Heart left ventricle (tissue), 13 donors: Measurements from ENCODE around the gene FAM131C.
"Not testable (repeated sequence)": the region's sequence is repeated elsewhere in the genome, so short reads cannot be mapped to it uniquely, and the experiment has no call there.

Experiments used
- CTCF ChIP-seq, 12 donors: fragments of 200-600 bp; sonication (generic) in 4 of 12; IDR thresholded peaks; one replicate each; pipeline versions ENCODE4 v1.5.0 to v1.8.0; 2018 to 2022; ENCODE audit warnings: antibody characterized with exemption in 12 of 12, mild to moderate bottlenecking in 5 of 12
- POLR2A ChIP-seq, 2 donors: fragments of 450-650 bp; IDR thresholded peaks; one replicate each; pipeline ENCODE4 v1.6.1; 2017; ENCODE audit warnings: antibody characterized with exemption in 2 of 2, mild to moderate bottlenecking in 2 of 2, moderate library complexity in 2 of 2
- donor health status: ischemic (EF 13 %, LVEDD 7.1; RV severe dilation, severe dysfunction).
- donor health status: DM: no; HTN: yes; CAD: no.
- donor health status: DM: no; HTN: no; CAD: no.
- donor health status: ischemic (EF 25% LVEDD 6.9; RV normal size, moderate dysfunction).
- donor health status: ischemic (EF 25% LVEDD 5.7; RV mildly dilated, moderate dysfunction).
- donor health status: ischemic (EF 35%, LVEDD 5.7; RV mildly dilated, moderate dysfunction).
- donor health status: nonischemic (EF 11% LVEDD 7.7; RV severe dilation, severe dysfunction).
- donor health status: DM: yes; HTN: yes; CAD: no.
- donor health status: PGD.
- donor health status: ischemic (EF 29% LVEDD 5.4; RV normal size, mild dysfunction).
- donor health status: nonischemic (EF 23%, LVEDD 6.1; RV moderate dilation, normal function).

DNA sequence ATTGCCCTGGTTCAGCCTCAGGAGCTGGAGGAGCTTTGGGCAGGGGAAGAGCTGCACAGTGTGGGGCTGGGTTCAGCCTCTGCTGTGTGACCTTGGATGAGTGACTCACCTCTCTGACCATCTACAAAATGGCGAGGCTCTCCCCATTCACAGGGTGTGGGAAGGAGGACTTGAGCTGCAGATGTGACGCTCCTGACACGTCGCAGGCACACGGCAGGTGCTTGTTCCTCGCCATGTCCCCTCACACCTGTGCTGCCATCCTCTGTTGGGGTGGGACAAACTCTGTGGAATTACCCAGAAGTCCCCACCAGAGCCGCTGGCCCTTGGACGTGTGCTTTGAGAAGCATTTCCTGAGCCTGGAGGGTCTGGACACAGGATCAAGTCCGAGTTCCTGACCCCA lies 52.6 kb downstream of the FAM131C start:
- not testable (repeated sequence) for TF ChIP-seq CTCF, POLR2A (IDR thresholded peaks at IDR 0.05)
